A549 (cell line): ENCODE measurements around the gene HYAL3. TPM values are rescaled to one million over a fixed set of nuclear protein-coding genes. Genes with fewer than 3 reads are reported as not detected.
"Not testable (repeated sequence)": the region's sequence is repeated elsewhere in the genome, so short reads cannot be mapped to it uniquely, and the experiment has no call there.

ENCODE experiments used
- ATAC-seq, 2 experiments: fragments of 200-7000 bp in 1 of 2; fragments of >200 bp in 1 of 2; cut with Nextera tagmentation in 1 of 2; cut with Tn5 transposase in 1 of 2; 3 replicates each; pipeline versions ENCODE4 v1.8.0 to v1.9.1; 2018 to 2020; ENCODE audit warnings: mild to moderate bottlenecking in 1 of 2, moderate library complexity in 1 of 2
- CTCF ChIA-PET: fragments of 300-600 bp; sonication (Branson Sonifier 250); formaldehyde crosslinking; extraction: SDS; loops from one replicate; lab custom pipeline; 2021; ENCODE audit warnings: antibody characterized with exemption, inconsistent platforms; lab: Yijun Ruan, JAX
- POLR2A ChIA-PET: fragments of 350-600 bp; formaldehyde crosslinking; extraction: SDS; loops from one replicate; lab custom pipeline; 2021; ENCODE audit warnings: antibody characterized with exemption, inconsistent platforms; lab: Yijun Ruan, JAX
- DNase-seq, 2 experiments: peaks; one replicate each; pipeline versions ENCODE4 v3.0.0 to v3.0.0-alpha.2; 2011 to 2016; ENCODE audit warnings: low read depth in 1 of 2, low spot score in 1 of 2
- FAIRE-seq: peaks from 2 replicates; lab custom pipeline; 2011; peaks lifted over from hg19 to GRCh38; lab: Jason Lieb, UNC
- H3K27ac ChIP-seq, 2 experiments: fragments of >200 bp; sonication (Bioruptor Twin); formaldehyde crosslinking; 3 replicates each; pipeline ENCODE4 v1.5.1; 2016 to 2017
- H3K4me1 ChIP-seq: fragments of >200 bp; sonication (Bioruptor Twin); formaldehyde crosslinking; 3 replicates; pipeline ENCODE4 v1.6.1; 2016
- H3K4me2 ChIP-seq: fragments of >200 bp; sonication (Bioruptor Twin); formaldehyde crosslinking; 3 replicates; pipeline ENCODE4 v1.6.1; 2016
- H3K4me3 ChIP-seq: fragments of >200 bp; sonication (Bioruptor Twin); formaldehyde crosslinking; 3 replicates; pipeline ENCODE4 v1.5.1; 2016
- H3K9me3 ChIP-seq: fragments of >200 bp; sonication (Bioruptor Twin); formaldehyde crosslinking; 3 replicates; pipeline ENCODE4 v1.6.1; 2016
- BCL3 ChIP-seq: fragments of >200 bp; sonication (Bioruptor Twin); formaldehyde crosslinking; IDR thresholded peaks from 3 replicates; pipeline ENCODE4 v1.6.1; 2016
- FOXS1 ChIP-seq: fragments of 250-450 bp; sonication (Bioruptor Pico); IDR thresholded peaks from 2 replicates; pipeline ENCODE4 v1.5.0; 2020; ENCODE audit warnings: mild to moderate bottlenecking, moderate library complexity
- HEYL ChIP-seq: fragments of 250-450 bp; sonication (Bioruptor Pico); IDR thresholded peaks from 2 replicates; pipeline ENCODE4 v1.8.0; 2021; ENCODE audit warnings: mild to moderate bottlenecking, moderate library complexity
- HOXB5 ChIP-seq: fragments of 250-450 bp; sonication (Bioruptor Pico); IDR thresholded peaks from 2 replicates; pipeline ENCODE4 v1.5.0; 2020; ENCODE audit warnings: mild to moderate bottlenecking, moderate library complexity
- JUN ChIP-seq, 2 experiments: fragments of >200 bp; sonication (Bioruptor Twin); formaldehyde crosslinking; IDR thresholded peaks; 2 replicates in 1 of 2; 3 replicates in 1 of 2; pipeline ENCODE4 v1.6.1; 2016 to 2017
- KDM1A ChIP-seq: fragments of 200-600 bp; sonication (generic); IDR thresholded peaks from 2 replicates; pipeline ENCODE4 v1.6.1; 2016; ENCODE audit warnings: low read depth, mild to moderate bottlenecking
- MAX ChIP-seq: IDR thresholded peaks from 2 replicates; pipeline ENCODE4 v1.6.1; 2012
- NPAS2 ChIP-seq: fragments of 250-450 bp; sonication (Bioruptor Pico); IDR thresholded peaks from 2 replicates; pipeline ENCODE4 v1.8.0; 2022; ENCODE audit warnings: mild to moderate bottlenecking, moderate library complexity, borderline replicate concordance
- PBX3 ChIP-seq: IDR thresholded peaks from 2 replicates; pipeline ENCODE4 v1.6.1; 2012
- RAD21 ChIP-seq, 2 experiments: fragments of >200 bp in 1 of 2; sonication (Bioruptor Twin) in 1 of 2; formaldehyde crosslinking in 1 of 2; IDR thresholded peaks in 1 of 2; conservative IDR thresholded peaks in 1 of 2; 2 replicates in 1 of 2; 3 replicates in 1 of 2; pipeline ENCODE4 v1.6.1; 2012 to 2018; ENCODE audit warnings: inconsistent platforms in 1 of 2
- RARB ChIP-seq: fragments of 250-450 bp; sonication (Bioruptor Pico); IDR thresholded peaks from 2 replicates; pipeline ENCODE4 v1.8.0; 2021; ENCODE audit warnings: mild to moderate bottlenecking, moderate library complexity
- RCOR1 ChIP-seq: fragments of 150-350 bp; IDR thresholded peaks from 2 replicates; pipeline ENCODE4 v1.6.1; 2014; ENCODE audit warnings: antibody characterized with exemption, low read length, low read depth
- REST ChIP-seq: fragments of 200-600 bp; sonication (generic); IDR thresholded peaks from 2 replicates; pipeline ENCODE4 v1.6.1; 2016; ENCODE audit warnings: antibody characterized with exemption, mild to moderate bottlenecking, moderate library complexity
- RFX5 ChIP-seq: fragments of 450-650 bp; IDR thresholded peaks from 2 replicates; pipeline ENCODE4 v1.7.1; 2014; ENCODE audit warnings: antibody characterized with exemption, mild to moderate bottlenecking, moderate library complexity
- SMC3 ChIP-seq: fragments of >200 bp; sonication (Bioruptor Twin); formaldehyde crosslinking; IDR thresholded peaks from 3 replicates; pipeline ENCODE4 v1.6.1; 2018; ENCODE audit warnings: inconsistent platforms
- WGBS: methylation state at CpG from one replicate; pipeline ENCODE4 v1.1.6; 2017; ENCODE audit errors: missing lambda C conversion rate; 5-methylcytosine and 5-hydroxymethylcytosine counted together
- polyA plus RNA-seq, 4 experiments: library from polyadenylated mRNA; depleted of rRNA in 3 of 4; stranded (reverse); fragments of >200 nt; fragmentation: RNase III in 1 of 4; extraction: RNeasy Plus Mini Kit Qiagen cat#74134 plus additional on column Dnase treatment in 1 of 4; gene quantifications; 2 replicates in 3 of 4; 3 replicates in 1 of 4; pipeline ENCODE4 v1.2.3, GENCODE V29; 2011 to 2017

HYAL3 gene
- polyA plus RNA-seq, 2 of the 4 experiments (the other 2 are of a cell fraction) = 3.0 to 5.0 TPM

GRCh38 chr3:50287262-50287661 lies 11.9 kb downstream of the HYAL3 start:
- H3K9me3 ChIP-seq = no peaks in the 10 kb centered on the region
- H3K4me1 ChIP-seq = peaks cover 8% of the 10 kb centered on the region; the same call in 1 of the 3 replicates
- H3K27ac ChIP-seq = no peak overlapping the region
- ChIA-PET CTCF (interaction anchor here (1.0 to 1.4 kb wide), 2 partner anchors 14 to 15 kb away, joined by 3 read pairs; no protein-coding TSS in a partner anchor), POLR2A (no interaction called here)
- 100% methylated on average over 1 of the region's 1 CpG for WGBS
- no peak for FAIRE-seq
- DNase-seq = no peak
- no peak for TF ChIP-seq JUN (IDR thresholded peaks at IDR 0.05)
- TF ChIP-seq HEYL = no peak
- TF ChIP-seq SMC3 = no peak
- TF ChIP-seq RAD21 (conservative IDR thresholded peaks at IDR 0.05 in 1 of 2, IDR thresholded peaks at IDR 0.05 in 1 of 2) = no peak
- TF ChIP-seq FOXS1 = no peak
- no peak for TF ChIP-seq MAX
- TF ChIP-seq BCL3 = no peak
- TF ChIP-seq NPAS2 (CRISPR knock-in tag) = no peak
- TF ChIP-seq RFX5 = no peak
- no peak for TF ChIP-seq HOXB5
- ATAC-seq = no peak
- H3K4me2 ChIP-seq = no peak overlapping the region
- H3K4me3 ChIP-seq = no peak overlapping the region

GRCh38 chr3:50286322-50287227 lies 12.6 kb downstream of the HYAL3 start:
- H3K4me3 ChIP-seq = no peak overlapping the region
- ChIA-PET CTCF (interaction anchor here (1.0 kb wide), 1 partner anchor 13 kb away, joined by 3 read pairs; no protein-coding TSS in a partner anchor), POLR2A (no interaction called here)
- H3K4me2 ChIP-seq = no peak overlapping the region
- no peak; a peak in 1 of 6 replicates for ATAC-seq
- H3K27ac ChIP-seq = no peak overlapping the region
- no peak for DNase-seq
- peaks cover 8% of the 10 kb centered on the region; the same call in 1 of the 3 replicates for H3K4me1 ChIP-seq
- 94% methylated on average over 13 of the region's 28 CpGs for WGBS
- FAIRE-seq = no peak
- TF ChIP-seq REST = no peak
- TF ChIP-seq RARB (CRISPR knock-in tag) = no peak
- no peak for TF ChIP-seq RAD21 (conservative IDR thresholded peaks at IDR 0.05 in 1 of 2, IDR thresholded peaks at IDR 0.05 in 1 of 2)
- TF ChIP-seq JUN (IDR thresholded peaks at IDR 0.05) = peak in 1 of 2 experiments; percentile 10; a peak in 1 of 5 replicates
- no peak for TF ChIP-seq KDM1A
- no peak for TF ChIP-seq PBX3
- TF ChIP-seq RCOR1 = no peak
- no peaks in the 10 kb centered on the region for H3K9me3 ChIP-seq

- H3K4me2 ChIP-seq, H3K9me3 ChIP-seq, H3K4me1 ChIP-seq, POLR2A ChIA-PET, H3K4me3 ChIP-seq, FAIRE-seq, DNase-seq, H3K27ac ChIP-seq: not testable (repeated sequence)
- CTCF ChIA-PET = interaction anchor here (0.6 to 1.4 kb wide), 4 partner anchors 8 to 63 kb away, joined by 3 to 4 read pairs (median 4); partner anchors contain the start of gene IFRD2
- ATAC-seq = 0 out of 6 replicates have a peak, but pooled peaks of 1 of the 2 experiments have one; percentile 21
- 74% methylated on average over 6 of the region's 6 CpGs for WGBS
These were observed 15.1 kb downstream of the HYAL3 start for GRCh38 chr3:50284121-50284520.
